Pancreas (tissue), 10 donors: Measurements from ENCODE around the gene NCAPD3. TPM values are rescaled to one million over a fixed set of nuclear protein-coding genes. Genes with fewer than 3 reads are reported as not detected.

ENCODE experiments used
- ATAC-seq, 4 donors: fragments of 200-7000 bp; cut with Tn5 transposase; one replicate each; pipeline versions ENCODE4 v1.8.0 to v1.9.1; 2020; ENCODE audit warnings: mild to moderate bottlenecking in 4 of 4, moderate library complexity in 4 of 4
- DNase-seq, 6 donors: peaks; one replicate each; pipeline ENCODE4 v3.0.0-alpha.2; 2020
- FAIRE-seq: peaks from 2 replicates; lab custom pipeline; 2012; peaks lifted over from hg19 to GRCh38; lab: Jason Lieb, UNC
- H3K27ac ChIP-seq, 4 donors: fragments of 200-600 bp; sonication (generic); 1 replicate in 3 of 4; 2 replicates in 1 of 4; pipeline versions ENCODE4 v1.5.0 to v1.8.0; 2020
- H3K27me3 ChIP-seq, 4 donors: fragments of 200-600 bp; one replicate each; pipeline ENCODE4 v1.8.0; 2021
- H3K36me3 ChIP-seq, 3 donors: fragments of 200-600 bp; sonication (generic) in 1 of 3; one replicate each; pipeline versions ENCODE4 v1.5.0 to v1.8.0; 2020 to 2021
- H3K4me1 ChIP-seq, 3 donors: fragments of 200-600 bp; one replicate each; pipeline ENCODE4 v1.8.0; 2021
- H3K4me3 ChIP-seq, 4 donors: fragments of 200-600 bp; sonication (generic) in 2 of 4; one replicate each; pipeline versions ENCODE4 v1.5.0 to v1.8.0; 2020 to 2021
- H3K9me3 ChIP-seq, 4 donors: fragments of 200-600 bp; one replicate each; pipeline ENCODE4 v1.8.0; 2021
- WGBS, 2 donors: extraction: QIAGEN DNeasy Blood & Tissue Kit; methylation state at CpG; one replicate each; pipeline ENCODE4 v1.1.7; 2013; 5-methylcytosine and 5-hydroxymethylcytosine counted together
- intact Hi-C, 3 donors: fragments of 100-400 bp; cut with DNase I; formaldehyde crosslinking; loops; one replicate each; pipeline versions ENCODE4 v1.11.1 to v1.14.2; 2022
- polyA plus RNA-seq, 2 donors: library from polyadenylated mRNA; stranded (reverse); fragments of 200-250 nt; gene quantifications; one replicate each; pipeline ENCODE4 v1.2.3, GENCODE V29; 2013
- total RNA-seq, 6 donors: library from RNA; stranded (reverse); fragmentation: NEBNext Ultra II Directional in 4 of 6; extraction: Animal tissue kit (Norgen Biotek cat#: 25700) in 4 of 6; gene quantifications; one replicate each; pipeline versions ENCODE4 v1.2.1 to v1.2.4, GENCODE V29; 2021 to 2023
- TF ChIP-seq, protein P1 (sequence below), 4 donors: fragments of 200-600 bp; sonication (generic) in 3 of 4; IDR thresholded peaks; one replicate each; pipeline versions ENCODE4 v1.5.0 to v1.8.0; 2021; ENCODE audit warnings: antibody characterized with exemption in 4 of 4
- donor health status: healthy with polysubstance abuse.
- donor health status: DM: no; HTN: no; CAD: no; lungs with moderate emphysema.
- donor health status: DM: no; HTN: no; CAD: no.
- donor health status: control.
- donor health status: control.
- donor health status: Bipolar disorder and iron deficiency.
- donor health status: DM: yes; HTN: yes; CAD: no.
- donor health status: DM: no; HTN: no; CAD: no.
- donor health status: DM: no; HTN: no; CAD: no.
- donor health status: DM: yes; HTN: yes; CAD: no.

Gene NCAPD3
- total and polyA plus RNA-seq, 8 donors, result 4.5 to 9.5 (median 6.2) TPM

DNA sequence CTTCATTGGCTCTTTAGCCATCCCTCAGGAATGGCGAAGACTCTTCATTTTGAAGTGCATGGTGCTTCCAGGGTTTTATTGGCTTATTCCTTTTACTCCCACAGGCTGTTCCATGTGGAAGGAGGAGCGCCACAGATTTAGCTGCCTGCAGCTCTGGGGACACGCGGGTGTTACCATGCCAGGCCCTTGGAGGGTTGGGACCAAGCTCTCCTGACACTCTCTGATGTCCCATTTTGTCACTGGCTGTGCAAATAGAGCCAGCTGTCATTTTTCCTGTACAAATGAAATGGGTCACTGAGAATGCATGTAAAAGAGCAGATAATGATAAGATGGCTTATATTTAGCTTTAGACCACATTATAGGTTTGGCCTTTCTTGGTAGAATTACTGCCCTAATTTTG is 20.1 kb upstream of the NCAPD3 start:
- H3K27ac ChIP-seq, result no peak overlapping the region
- H3K36me3 ChIP-seq, result peaks cover 0 to 43% (median 19%) of the 10 kb centered on the region in 3 donors
- intact Hi-C loops, result no loop called here
- TF ChIP-seq, protein P1, sequence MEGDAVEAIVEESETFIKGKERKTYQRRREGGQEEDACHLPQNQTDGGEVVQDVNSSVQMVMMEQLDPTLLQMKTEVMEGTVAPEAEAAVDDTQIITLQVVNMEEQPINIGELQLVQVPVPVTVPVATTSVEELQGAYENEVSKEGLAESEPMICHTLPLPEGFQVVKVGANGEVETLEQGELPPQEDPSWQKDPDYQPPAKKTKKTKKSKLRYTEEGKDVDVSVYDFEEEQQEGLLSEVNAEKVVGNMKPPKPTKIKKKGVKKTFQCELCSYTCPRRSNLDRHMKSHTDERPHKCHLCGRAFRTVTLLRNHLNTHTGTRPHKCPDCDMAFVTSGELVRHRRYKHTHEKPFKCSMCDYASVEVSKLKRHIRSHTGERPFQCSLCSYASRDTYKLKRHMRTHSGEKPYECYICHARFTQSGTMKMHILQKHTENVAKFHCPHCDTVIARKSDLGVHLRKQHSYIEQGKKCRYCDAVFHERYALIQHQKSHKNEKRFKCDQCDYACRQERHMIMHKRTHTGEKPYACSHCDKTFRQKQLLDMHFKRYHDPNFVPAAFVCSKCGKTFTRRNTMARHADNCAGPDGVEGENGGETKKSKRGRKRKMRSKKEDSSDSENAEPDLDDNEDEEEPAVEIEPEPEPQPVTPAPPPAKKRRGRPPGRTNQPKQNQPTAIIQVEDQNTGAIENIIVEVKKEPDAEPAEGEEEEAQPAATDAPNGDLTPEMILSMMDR (IDR thresholded peaks at IDR 0.05), result no peak
- no peak overlapping the region for H3K4me3 ChIP-seq
- no peaks in the 10 kb centered on the region for H3K4me1 ChIP-seq
- FAIRE-seq (no peak), ATAC-seq (peak in 3 of 4 donors; percentile 19 to 64 (median 51)), DNase-seq (no peak)
- no peaks in the 10 kb centered on the region for H3K27me3 ChIP-seq
- WGBS, 2 donors, result 76 to 77% methylated on average over 4 of the region's 4 CpGs
- no peaks in the 10 kb centered on the region for H3K9me3 ChIP-seq

DNA sequence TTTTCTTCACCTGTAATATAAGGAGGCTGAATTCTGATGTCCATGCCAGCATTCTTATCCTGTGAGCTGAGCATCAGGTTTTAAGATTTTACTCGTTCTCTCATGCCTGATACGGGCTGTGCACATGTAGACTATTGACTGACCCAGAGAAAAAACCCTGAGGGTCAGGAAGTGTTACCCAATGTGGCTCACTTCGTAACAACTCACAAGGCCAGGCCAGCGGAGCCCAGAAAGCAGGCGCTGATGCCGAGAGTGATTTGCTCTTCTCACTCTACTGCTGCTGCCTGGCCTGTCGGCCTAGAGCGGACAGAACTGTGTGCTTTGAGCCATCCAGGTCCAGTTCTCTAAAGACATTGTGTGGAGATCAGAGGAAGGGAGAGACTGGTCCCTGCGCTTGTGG is 18.6 kb upstream of the NCAPD3 start:
- no peak overlapping the region for H3K4me3 ChIP-seq
- no peak overlapping the region for H3K27ac ChIP-seq
- FAIRE-seq, result no peak
- WGBS, 2 donors, result 86 to 90% methylated on average over 9 of the region's 9 CpGs
- peaks cover 0 to 29% (median 19%) of the 10 kb centered on the region in 3 donors for H3K36me3 ChIP-seq
- intact Hi-C loops, result no loop called here
- H3K27me3 ChIP-seq, result no peaks in the 10 kb centered on the region
- TF ChIP-seq, protein P1 (IDR thresholded peaks at IDR 0.05), result no peak
- no peak for ATAC-seq
- H3K4me1 ChIP-seq, result no peaks in the 10 kb centered on the region
- H3K9me3 ChIP-seq, result no peaks in the 10 kb centered on the region
- DNase-seq, result no peak

DNA sequence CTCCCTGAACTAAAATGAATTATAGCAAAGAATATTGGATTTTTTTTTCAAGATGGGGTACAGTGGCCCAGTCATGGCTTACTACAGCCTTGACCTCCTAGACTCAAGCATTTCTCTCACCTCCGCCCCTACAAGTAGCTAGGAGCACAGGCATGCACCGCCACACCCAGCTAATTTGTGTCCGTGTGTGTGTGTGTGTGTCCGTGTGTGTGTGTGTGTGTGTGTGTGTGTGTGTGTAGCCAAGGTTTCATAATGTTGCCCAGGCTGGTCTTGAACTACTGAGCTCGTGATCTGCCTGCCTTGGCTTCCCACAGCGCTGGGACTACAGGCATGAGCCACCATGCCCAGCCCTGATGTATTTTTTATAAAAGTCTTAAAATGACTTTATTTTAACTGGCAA is 16.8 kb upstream of the NCAPD3 start:
- Histone ChIP-seq H3K4me1 (no peaks in the 10 kb centered on the region), H3K36me3 (peaks cover 0 to 22% (median 15%) of the 10 kb centered on the region in 3 donors), H3K27ac (no peak overlapping the region), H3K27me3 (no peaks in the 10 kb centered on the region), H3K4me3 (no peak overlapping the region), H3K9me3 (no peaks in the 10 kb centered on the region)
- 71% methylated on average over 6 of the region's 6 CpGs for WGBS, 2 donors
- FAIRE-seq (no peak), DNase-seq (no peak), ATAC-seq (no peak)
- TF ChIP-seq, protein P1 (IDR thresholded peaks at IDR 0.05), result no peak
- intact Hi-C loops, result no loop called here

DNA sequence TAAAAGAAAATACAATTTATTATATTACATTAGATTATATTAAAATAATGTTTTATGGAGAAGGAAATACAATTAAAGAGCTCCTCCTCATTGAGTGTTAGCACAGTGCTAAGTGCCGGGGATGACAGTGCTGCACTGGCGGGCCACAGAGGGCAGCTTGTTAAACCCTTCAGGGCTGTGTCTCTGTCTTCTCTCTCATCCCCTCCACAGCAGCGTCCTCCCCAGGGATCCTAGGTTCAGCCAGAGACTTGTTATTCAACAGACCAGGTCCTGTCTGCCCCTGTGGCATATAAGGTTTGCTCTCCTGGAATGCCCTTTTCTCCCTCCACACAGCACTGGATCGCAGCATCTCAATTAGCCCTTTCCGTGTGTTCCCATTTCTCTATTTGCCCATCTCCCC is 15.2 kb upstream of the NCAPD3 start:
- 93 to 96% methylated on average over 5 of the region's 5 CpGs for WGBS, 2 donors
- ATAC-seq (no peak), DNase-seq (no peak), FAIRE-seq (no peak)
- TF ChIP-seq, protein P1 (IDR thresholded peaks at IDR 0.05), result no peak
- Histone ChIP-seq H3K27me3 (no peaks in the 10 kb centered on the region), H3K27ac (no peak overlapping the region), H3K36me3 (peaks cover 0 to 22% (median 6%) of the 10 kb centered on the region in 3 donors), H3K4me1 (peaks cover 0 to 3% (median 0%) of the 10 kb centered on the region in 3 donors), H3K9me3 (no peaks in the 10 kb centered on the region), H3K4me3 (no peak overlapping the region)
- intact Hi-C loops, result no loop called here

DNA sequence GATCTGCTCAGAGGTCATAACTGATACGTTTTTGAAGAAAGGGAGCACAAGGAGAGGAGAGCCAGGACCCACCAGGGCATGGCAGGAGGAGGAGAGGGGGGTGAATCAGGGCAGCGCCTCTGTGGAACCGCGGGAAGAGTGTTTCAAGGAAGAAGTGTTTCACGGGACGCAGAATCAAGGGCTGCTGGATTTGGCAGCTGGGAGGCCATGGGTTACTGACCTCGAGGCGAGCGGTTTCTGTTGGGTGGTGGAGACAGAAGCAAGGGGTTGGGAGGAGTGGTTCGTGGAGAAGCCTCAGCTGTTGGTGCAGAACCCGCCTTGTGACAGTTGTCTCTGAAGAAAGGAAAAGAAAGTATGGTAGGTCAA is 13.8 kb upstream of the NCAPD3 start:
- H3K36me3 ChIP-seq, result peaks cover 0 to 11% (median 0%) of the 10 kb centered on the region in 3 donors
- H3K27ac ChIP-seq, result no peak overlapping the region
- intact Hi-C loops, result no loop called here
- FAIRE-seq, result no peak
- H3K27me3 ChIP-seq, result no peaks in the 10 kb centered on the region
- no peak for DNase-seq
- no peaks in the 10 kb centered on the region for H3K9me3 ChIP-seq
- peaks cover 0 to 3% (median 0%) of the 10 kb centered on the region in 3 donors for H3K4me1 ChIP-seq
- ATAC-seq, result no peak
- 86 to 89% methylated on average over 11 of the region's 11 CpGs for WGBS, 2 donors
- TF ChIP-seq, protein P1 (IDR thresholded peaks at IDR 0.05), result no peak
- H3K4me3 ChIP-seq, result no peak overlapping the region
